Measurements from ENCODE around the gene PROX1.
"Not testable (repeated sequence)": the region's sequence is repeated elsewhere in the genome, so short reads cannot be mapped to it uniquely, and the experiment has no call there.

The PROX1 gene

DNA sequence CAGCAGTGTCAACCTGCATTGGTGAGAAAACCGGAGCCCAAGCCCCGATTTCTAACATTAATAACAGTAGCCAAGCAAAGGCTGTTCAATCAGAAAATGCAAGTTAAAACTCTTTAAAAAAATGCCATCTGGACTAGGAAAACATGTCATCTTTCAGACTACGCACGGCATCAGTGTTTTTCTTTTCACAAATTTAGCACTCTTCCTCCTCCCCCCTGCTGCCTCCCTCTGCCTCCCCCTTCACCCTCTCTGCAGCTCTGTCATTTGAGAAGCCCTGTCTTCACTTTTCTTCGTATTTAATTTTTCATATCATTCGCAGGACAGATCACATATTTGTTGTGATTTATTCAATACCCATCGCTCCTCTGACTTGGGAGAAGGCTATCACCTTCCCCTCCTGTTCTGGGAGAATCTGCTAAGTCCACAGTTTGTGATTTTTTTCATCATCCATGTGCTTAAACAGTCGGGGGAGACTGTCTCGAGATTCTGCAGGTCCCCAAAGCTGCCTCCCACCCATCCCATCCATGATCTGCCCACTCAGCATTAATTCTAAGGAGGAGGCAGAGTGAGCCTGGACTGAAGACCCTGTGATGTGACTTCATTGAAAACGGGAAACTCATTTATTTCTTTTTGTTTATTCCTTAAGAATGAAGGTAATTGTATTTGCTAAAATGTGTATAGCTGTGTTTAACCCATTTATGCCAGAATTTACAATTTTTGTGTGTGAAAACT lies 84.8 kb downstream of the PROX1 start:
- DNase-seq (ENCODE audit: low spot score) = no peak

DNA sequence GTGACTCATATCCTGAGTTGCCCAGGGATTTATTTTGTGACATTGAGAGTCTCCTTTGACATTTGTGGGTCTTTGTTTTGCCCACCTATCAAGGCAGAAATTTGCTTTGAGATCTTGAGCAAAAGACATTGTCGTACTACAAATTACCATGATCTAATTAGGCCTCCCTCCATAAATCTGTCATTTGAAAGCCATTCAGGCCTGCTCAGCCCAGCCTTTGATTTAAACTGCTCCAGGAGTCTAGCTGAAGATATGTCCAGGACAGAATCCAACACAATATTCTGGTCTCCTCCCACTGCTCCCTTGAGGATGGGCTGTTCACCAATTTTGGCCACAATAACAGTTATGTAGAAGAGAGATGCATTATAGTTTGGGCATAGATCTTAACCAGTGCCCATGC lies 86.7 kb downstream of the PROX1 start:
- DNase-seq (ENCODE audit: low spot score) = no peak

DNA sequence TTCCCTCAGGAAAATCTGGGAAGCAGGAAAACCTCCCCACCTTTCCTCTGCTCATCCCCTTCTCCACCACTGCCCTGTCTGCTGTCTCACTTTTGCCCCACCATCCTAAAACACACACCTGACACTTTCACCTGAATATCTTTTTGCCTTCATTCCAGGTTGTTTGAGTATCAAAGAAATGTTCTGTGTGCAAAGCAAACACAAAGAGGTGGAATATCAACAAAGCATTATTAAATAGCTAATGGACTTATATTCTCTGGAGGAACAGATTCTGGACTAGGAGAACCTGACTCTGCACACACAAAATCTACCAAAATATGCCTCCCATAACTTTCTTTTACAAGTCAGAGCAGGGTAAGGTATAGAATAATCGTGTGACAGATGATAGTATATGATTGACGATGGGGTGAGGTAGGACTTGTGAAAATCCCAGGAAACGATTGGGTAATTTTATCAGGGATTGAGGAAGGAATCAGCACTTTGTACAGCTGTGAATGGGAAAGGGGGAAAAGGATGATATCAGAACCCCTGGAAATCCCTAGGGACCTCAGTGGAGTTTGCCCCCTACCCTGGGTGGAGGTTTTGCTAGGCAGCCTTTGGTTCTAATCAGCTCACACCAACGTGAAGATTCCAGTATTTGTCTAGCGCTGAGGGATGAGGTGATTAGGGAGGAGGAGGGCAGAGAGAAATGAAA lies 87.7 kb downstream of the PROX1 start:
- no peak for DNase-seq (ENCODE audit: low spot score)

GRCh38 chr1:214075999-214076707 lies 88.4 kb downstream of the PROX1 start:
- DNase-seq (ENCODE audit: low spot score) = no peak

GRCh38 chr1:214076708-214077065 lies 88.9 kb downstream of the PROX1 start:
- DNase-seq (ENCODE audit: low spot score) = no peak

DNA sequence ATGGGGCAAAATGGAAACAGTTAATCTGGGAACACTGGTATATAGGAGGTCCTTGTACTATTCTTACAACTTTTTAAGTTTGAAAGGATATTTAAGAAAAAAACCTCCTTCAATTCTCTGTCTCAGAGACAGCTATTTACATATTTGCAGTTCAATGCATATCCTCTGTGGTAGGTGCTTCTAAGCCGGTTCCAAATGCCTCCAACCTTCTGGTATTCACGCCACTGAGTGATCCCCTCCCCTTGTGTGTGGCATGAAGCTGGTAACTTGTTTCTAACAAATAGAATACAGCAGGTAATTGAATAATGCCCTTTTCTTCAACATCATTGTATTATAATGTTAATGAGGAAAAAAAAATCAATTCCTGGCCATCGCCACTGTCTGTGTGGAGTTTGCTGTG lies 91.2 kb downstream of the PROX1 start:
- DNase-seq (ENCODE audit: low spot score) = no peak

- DNase-seq (ENCODE audit: low spot score) = no peak
These were observed 97.6 kb downstream of the PROX1 start for GRCh38 chr1:214085325-214085724.

DNA sequence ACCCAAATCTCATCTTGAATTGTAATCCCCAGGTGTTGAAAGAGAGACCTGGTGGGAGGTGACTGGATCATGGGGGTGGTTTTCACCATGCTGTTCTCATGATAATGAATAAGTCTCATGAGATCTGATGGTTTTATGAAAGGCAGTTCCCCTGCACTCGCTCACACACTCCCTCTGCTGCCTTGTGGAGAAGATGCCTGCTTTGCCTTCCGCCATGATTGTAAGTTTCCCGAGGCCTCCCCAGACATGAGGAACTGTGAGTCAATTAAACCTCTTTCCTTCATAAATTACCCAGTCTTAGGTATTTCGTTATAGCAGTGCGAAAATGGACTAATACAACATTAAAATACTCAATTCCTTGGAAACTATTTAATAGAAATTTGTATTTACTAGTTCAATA lies 99.2 kb downstream of the PROX1 start:
- no peak for DNase-seq (ENCODE audit: low spot score)

DNA sequence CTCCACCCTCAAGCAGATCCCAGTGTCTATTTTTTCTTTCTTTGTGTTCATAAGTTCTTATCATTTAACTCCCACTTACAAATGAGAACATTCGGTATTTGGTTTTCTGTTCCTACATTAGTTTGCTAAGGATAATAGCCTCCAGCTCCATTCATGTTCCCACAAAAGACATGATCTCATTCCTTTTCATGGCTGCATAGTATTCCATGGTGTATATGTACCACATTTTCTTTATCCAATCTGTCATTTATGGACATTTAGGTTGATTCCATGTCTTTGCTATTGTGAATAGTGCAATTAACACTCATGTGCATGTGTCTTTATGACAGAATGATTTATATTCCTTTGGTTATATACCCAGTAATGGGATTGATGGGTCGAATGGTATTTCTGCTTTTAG lies 101.2 kb downstream of the PROX1 start:
- DNase-seq (ENCODE audit: low spot score) = not testable (repeated sequence)

All from ecto neural progenitor cell (in vitro differentiated cells).